Endothelial cell of hepatic sinusoid (primary cell): ENCODE results near the gene CPVL.

Experiments
- in situ Hi-C: cut with HindIII; loops from 2 replicates; pipeline ENCODE4 v1.10.0; 2017; ENCODE audit warnings: low sequenced_read_pairs

The CPVL gene

GRCh38 chr7:28954471-28954870 is 191.9 kb downstream of the CPVL start:
- in situ Hi-C loops: no loop called here

- in situ Hi-C loops: no loop called here
Measured at GRCh38 chr7:28953633-28954032, 192.7 kb downstream of the CPVL start.
